Measurements from ENCODE around the gene RRP1. TPM values are rescaled to one million over a fixed set of nuclear protein-coding genes. Genes with fewer than 3 reads are reported as not detected.
"Not testable (repeated sequence)": the region's sequence is repeated elsewhere in the genome, so short reads cannot be mapped to it uniquely, and the experiment has no call there.

The RRP1 gene
- polyA plus RNA-seq, 12 donors = 14.4 to 32.8 (median 17.7) TPM; not detected in 1

GRCh38 chr21:43832648-43833047 is 43.3 kb downstream of the RRP1 start:
- DNase-seq = no peak

GRCh38 chr21:43834146-43834905 is 44.9 kb downstream of the RRP1 start:
- no peak for DNase-seq

GRCh38 chr21:43835050-43835449 is 45.7 kb downstream of the RRP1 start:
- no peak for DNase-seq

GRCh38 chr21:43835861-43836260 is 46.5 kb downstream of the RRP1 start:
- DNase-seq = no peak

GRCh38 chr21:43836616-43837015 is 47.2 kb downstream of the RRP1 start:
- DNase-seq = no peak

- no peak for DNase-seq
Measured at GRCh38 chr21:43840259-43840658, 50.9 kb downstream of the RRP1 start.

- DNase-seq = no peak
Measured at GRCh38 chr21:43842742-43843141, 53.4 kb downstream of the RRP1 start.

- not testable (repeated sequence) for DNase-seq
Measured at GRCh38 chr21:43844906-43845305, 55.5 kb downstream of the RRP1 start.

- no peak for DNase-seq
Measured at GRCh38 chr21:43845386-43845785, 56.0 kb downstream of the RRP1 start.

- no peak for DNase-seq
Measured at GRCh38 chr21:43846430-43846829, 57.1 kb downstream of the RRP1 start.

- no peak for DNase-seq
Measured at GRCh38 chr21:43847301-43847700, 57.9 kb downstream of the RRP1 start.

- no peak for DNase-seq
Measured at GRCh38 chr21:43848771-43849170, 59.4 kb downstream of the RRP1 start.

- no peak for DNase-seq
Measured at GRCh38 chr21:43849532-43850299, 60.3 kb downstream of the RRP1 start.

- DNase-seq = no peak
Measured at GRCh38 chr21:43850728-43851295, 61.4 kb downstream of the RRP1 start.

- no peak for DNase-seq
Measured at GRCh38 chr21:43851593-43851992, 62.2 kb downstream of the RRP1 start.

GRCh38 chr21:43853851-43854772 is 64.7 kb downstream of the RRP1 start:
- DNase-seq = no peak

Other genes starting within 250 kb of the RRP1 start
- gene HSF2BP, start 130.1 kb upstream of the RRP1 start, polyA plus RNA-seq (ENCODE audit: insufficient read length in 12 of 12) = 1 to 10 TPM in 1 of 12 donors, under 1 TPM in 9, not detected in 2; 0.20 to 1.5 (median 0.77) TPM
- gene RRP1B, start 130.0 kb upstream of the RRP1 start, polyA plus RNA-seq (ENCODE audit: insufficient read length in 12 of 12) = 10 to 100 TPM in 11 of 12 donors, not detected in 1; 21.4 to 29.3 (median 25.0) TPM
- 10 to 100 TPM in 11 of 12 donors, not detected in 1; 18.4 to 33.2 (median 25.0) TPM for gene PDXK, start 70.4 kb upstream of the RRP1 start, polyA plus RNA-seq (ENCODE audit: insufficient read length in 12 of 12)
- gene CSTB, start 13.3 kb upstream of the RRP1 start, polyA plus RNA-seq (ENCODE audit: insufficient read length in 12 of 12) = 10 to 100 TPM in 11 of 12 donors, not detected in 1; 15.5 to 44.9 (median 20.9) TPM
- gene AGPAT3, start 75.6 kb downstream of the RRP1 start, polyA plus RNA-seq (ENCODE audit: insufficient read length in 12 of 12) = 10 to 100 TPM in 11 of 12 donors, not detected in 1; 24.1 to 37.3 (median 29.2) TPM
- 10 to 100 TPM in 11 of 12 donors, not detected in 1; 12.0 to 20.9 (median 15.9) TPM for gene TRAPPC10, start 222.7 kb downstream of the RRP1 start, polyA plus RNA-seq (ENCODE audit: insufficient read length in 12 of 12)